Activated naive CD8-positive, alpha-beta T cell (primary cell): ENCODE data around the gene KRT23.

Source experiments
- H3K27ac Mint-ChIP-seq: one replicate; pipeline ENCODE4 v1.8.0; 2021; ENCODE audit warnings: mixed read lengths
- H3K27me3 Mint-ChIP-seq: one replicate; pipeline ENCODE4 v1.8.0; 2021; ENCODE audit warnings: mixed read lengths
- H3K36me3 Mint-ChIP-seq: one replicate; pipeline ENCODE4 v1.8.0; 2021; ENCODE audit warnings: mixed read lengths
- H3K4me1 Mint-ChIP-seq: one replicate; pipeline ENCODE4 v1.8.0; 2021; ENCODE audit warnings: low read depth, mixed read lengths
- H3K4me3 Mint-ChIP-seq: one replicate; pipeline ENCODE4 v1.8.0; 2021; ENCODE audit warnings: mild to moderate bottlenecking, mixed read lengths
- H3K9me3 Mint-ChIP-seq: one replicate; pipeline ENCODE4 v1.8.0; 2021; ENCODE audit warnings: low read depth, mixed read lengths

Gene KRT23

GRCh38 chr17:40937384-40937819, at the start of gene KRT23:
Gene KRT23, minus strand, starts transcription at chr17:40937646. Its CDS starts 1,043 bp downstream, at chr17:40936603.
- Mint-ChIP-seq H3K4me1 (no peaks in the 10 kb centered on the region), H3K27ac (no peak within 1 kb of the TSS), H3K9me3 (no peaks in the 10 kb centered on the region), H3K4me3 (no peak within 1 kb of the TSS), H3K27me3 (peaks cover 5% of the 10 kb centered on the region), H3K36me3 (no peaks in the 10 kb centered on the region)

- Mint-ChIP-seq H3K27me3 (peaks cover 7% of the 10 kb centered on the region), H3K4me3 (no peak overlapping the region), H3K27ac (no peak overlapping the region), H3K9me3 (no peaks in the 10 kb centered on the region), H3K4me1 (no peaks in the 10 kb centered on the region), H3K36me3 (no peaks in the 10 kb centered on the region)
These were observed 49.5 kb upstream of the KRT23 start for GRCh38 chr17:40986920-40987319.

- Mint-ChIP-seq H3K9me3 (no peaks in the 10 kb centered on the region), H3K36me3 (no peaks in the 10 kb centered on the region), H3K4me1 (no peaks in the 10 kb centered on the region), H3K27me3 (peaks cover 9% of the 10 kb centered on the region), H3K4me3 (no peak within 1 kb of the TSS), H3K27ac (no peak within 1 kb of the TSS)
These were observed 46.8 kb upstream of the KRT23 start, which contains the start of gene KRT40 for GRCh38 chr17:40984226-40984625. Gene KRT40, minus strand, starts transcription at chr17:40984326. Its CDS starts 53 bp downstream, at chr17:40984273.

- no peak overlapping the region for H3K4me3 Mint-ChIP-seq
- no peaks in the 10 kb centered on the region for H3K36me3 Mint-ChIP-seq
- H3K27me3 Mint-ChIP-seq, result peaks cover 8% of the 10 kb centered on the region
- H3K27ac Mint-ChIP-seq, result no peak overlapping the region
- no peaks in the 10 kb centered on the region for H3K4me1 Mint-ChIP-seq
- no peaks in the 10 kb centered on the region for H3K9me3 Mint-ChIP-seq
These were observed 43.7 kb upstream of the KRT23 start for GRCh38 chr17:40981115-40981514.

GRCh38 chr17:40980596-40980995, 43.1 kb upstream of the KRT23 start:
- Mint-ChIP-seq H3K27me3 (peaks cover 8% of the 10 kb centered on the region), H3K4me1 (no peaks in the 10 kb centered on the region), H3K27ac (no peak overlapping the region), H3K9me3 (no peaks in the 10 kb centered on the region), H3K4me3 (no peak overlapping the region), H3K36me3 (no peaks in the 10 kb centered on the region)

GRCh38 chr17:40980117-40980516, 42.7 kb upstream of the KRT23 start:
- Mint-ChIP-seq H3K9me3 (no peaks in the 10 kb centered on the region), H3K4me1 (no peaks in the 10 kb centered on the region), H3K36me3 (no peaks in the 10 kb centered on the region), H3K27me3 (peaks cover 13% of the 10 kb centered on the region), H3K4me3 (no peak overlapping the region), H3K27ac (no peak overlapping the region)

GRCh38 chr17:40978575-40979151, 41.2 kb upstream of the KRT23 start:
- no peaks in the 10 kb centered on the region for H3K36me3 Mint-ChIP-seq
- H3K27me3 Mint-ChIP-seq, result peaks cover 11% of the 10 kb centered on the region
- H3K9me3 Mint-ChIP-seq, result no peaks in the 10 kb centered on the region
- no peak overlapping the region for H3K27ac Mint-ChIP-seq
- no peak overlapping the region for H3K4me3 Mint-ChIP-seq
- no peaks in the 10 kb centered on the region for H3K4me1 Mint-ChIP-seq

- Mint-ChIP-seq H3K4me3 (no peak overlapping the region), H3K27ac (no peak overlapping the region), H3K9me3 (no peaks in the 10 kb centered on the region), H3K36me3 (no peaks in the 10 kb centered on the region), H3K27me3 (peaks cover 10% of the 10 kb centered on the region), H3K4me1 (no peaks in the 10 kb centered on the region)
These were observed 38.1 kb upstream of the KRT23 start for GRCh38 chr17:40975516-40975915.

- Mint-ChIP-seq H3K4me3 (no peak overlapping the region), H3K27ac (no peak overlapping the region), H3K4me1 (no peaks in the 10 kb centered on the region), H3K36me3 (no peaks in the 10 kb centered on the region), H3K9me3 (no peaks in the 10 kb centered on the region), H3K27me3 (peaks cover 10% of the 10 kb centered on the region)
These were observed 36.9 kb upstream of the KRT23 start for GRCh38 chr17:40974366-40974765.

GRCh38 chr17:40967582-40967981, 30.1 kb upstream of the KRT23 start:
- H3K27ac Mint-ChIP-seq, result no peak overlapping the region

GRCh38 chr17:40966848-40967247, 29.4 kb upstream of the KRT23 start, which contains the start of gene KRT39:
Gene KRT39, minus strand, starts transcription at chr17:40966948. Its CDS starts 92 bp downstream, at chr17:40966856.
- H3K4me1 Mint-ChIP-seq, result no peaks in the 10 kb centered on the region
- H3K27me3 Mint-ChIP-seq, result peaks cover 8% of the 10 kb centered on the region
- no peaks in the 10 kb centered on the region for H3K9me3 Mint-ChIP-seq
- no peak within 1 kb of the TSS for H3K4me3 Mint-ChIP-seq
- peaks cover 4% of the 10 kb centered on the region for H3K36me3 Mint-ChIP-seq
- no peak within 1 kb of the TSS for H3K27ac Mint-ChIP-seq

More at GRCh38 chr17:40967582-40967981, 30.1 kb upstream of the KRT23 start:
- Mint-ChIP-seq H3K4me1 (no peaks in the 10 kb centered on the region), H3K27me3 (peaks cover 8% of the 10 kb centered on the region), H3K36me3 (peaks cover 4% of the 10 kb centered on the region), H3K9me3 (no peaks in the 10 kb centered on the region), H3K4me3 (no peak overlapping the region)

GRCh38 chr17:40963838-40964237, 26.4 kb upstream of the KRT23 start:
- Mint-ChIP-seq H3K36me3 (peaks cover 4% of the 10 kb centered on the region), H3K9me3 (no peaks in the 10 kb centered on the region), H3K27ac (no peak overlapping the region), H3K4me1 (no peaks in the 10 kb centered on the region), H3K27me3 (peaks cover 11% of the 10 kb centered on the region), H3K4me3 (no peak overlapping the region)

- Mint-ChIP-seq H3K36me3 (peaks cover 4% of the 10 kb centered on the region), H3K4me1 (no peaks in the 10 kb centered on the region), H3K9me3 (no peaks in the 10 kb centered on the region), H3K27ac (no peak overlapping the region), H3K27me3 (peaks cover 11% of the 10 kb centered on the region), H3K4me3 (no peak overlapping the region)
These were observed 24.7 kb upstream of the KRT23 start for GRCh38 chr17:40962059-40962561.

- no peak overlapping the region for H3K4me3 Mint-ChIP-seq
- no peak overlapping the region for H3K27ac Mint-ChIP-seq
- H3K4me1 Mint-ChIP-seq, result no peaks in the 10 kb centered on the region
- no peaks in the 10 kb centered on the region for H3K9me3 Mint-ChIP-seq
- peaks cover 4% of the 10 kb centered on the region for H3K36me3 Mint-ChIP-seq
- peaks cover 11% of the 10 kb centered on the region for H3K27me3 Mint-ChIP-seq
These were observed 24.1 kb upstream of the KRT23 start for GRCh38 chr17:40961591-40961990.

- H3K27ac Mint-ChIP-seq, result no peak overlapping the region
- H3K4me3 Mint-ChIP-seq, result no peak overlapping the region
- H3K4me1 Mint-ChIP-seq, result no peaks in the 10 kb centered on the region
- H3K9me3 Mint-ChIP-seq, result no peaks in the 10 kb centered on the region
- H3K27me3 Mint-ChIP-seq, result peaks cover 11% of the 10 kb centered on the region
- H3K36me3 Mint-ChIP-seq, result peaks cover 2% of the 10 kb centered on the region
These were observed 22.7 kb upstream of the KRT23 start for GRCh38 chr17:40960144-40960543.
